Measurements from ENCODE around the gene EPHA10.

- TF ChIP-seq CTCF (IDR thresholded peaks at IDR 0.05; ENCODE audit: insufficient read depth, low read length) (no peak), REST (IDR thresholded peaks at IDR 0.05; ENCODE audit: insufficient replicate concordance, low read depth) (no peak), POLR2AphosphoS5 (IDR thresholded peaks at IDR 0.05; ENCODE audit: low read depth) (no peak), SPI1 (IDR thresholded peaks at IDR 0.05; ENCODE audit: borderline replicate concordance, low read depth) (no peak), GABPA (IDR thresholded peaks at IDR 0.05; ENCODE audit: low read depth) (no peak)
These were observed 88.4 kb downstream of the EPHA10 start for GRCh38 chr1:37676281-37677142.
